Activated naive CD4-positive, alpha-beta T cell treated with anti-CD3 and anti-CD28 coated beads, Interleukin-2, amount 10 ng/mL, durations not matched to agents 7 days and 5 days (primary cell): ENCODE results near the gene MFAP2.
"Not testable (repeated sequence)": the region's sequence is repeated elsewhere in the genome, so short reads cannot be mapped to it uniquely, and the experiment has no call there.

Experiments
- CTCF ChIA-PET: fragments of 350-600 bp; sonication (Branson Sonifier 250); formaldehyde crosslinking; loops from one replicate; lab custom pipeline; 2021; ENCODE audit warnings: antibody characterized with exemption; lab: Charles Lee
- DNase-seq: peaks from one replicate; pipeline ENCODE4 v3.0.0-alpha.2; 2020
- H3K27ac Mint-ChIP-seq: one replicate; pipeline ENCODE4 v1.8.0; 2021; ENCODE audit warnings: mild to moderate bottlenecking, moderate library complexity, mixed read lengths
- H3K27me3 Mint-ChIP-seq: one replicate; pipeline ENCODE4 v1.8.0; 2021; ENCODE audit warnings: mild to moderate bottlenecking, mixed read lengths
- H3K36me3 Mint-ChIP-seq: one replicate; pipeline ENCODE4 v1.8.0; 2021; ENCODE audit warnings: mixed read lengths
- H3K4me1 Mint-ChIP-seq: one replicate; pipeline ENCODE4 v1.8.0; 2021; ENCODE audit warnings: mixed read lengths
- H3K4me3 Mint-ChIP-seq: one replicate; pipeline ENCODE4 v1.8.0; 2021; ENCODE audit warnings: mild to moderate bottlenecking, moderate library complexity, mixed read lengths
- H3K9me3 Mint-ChIP-seq: one replicate; pipeline ENCODE4 v1.8.0; 2021; ENCODE audit warnings: mixed read lengths

MFAP2 gene

DNA sequence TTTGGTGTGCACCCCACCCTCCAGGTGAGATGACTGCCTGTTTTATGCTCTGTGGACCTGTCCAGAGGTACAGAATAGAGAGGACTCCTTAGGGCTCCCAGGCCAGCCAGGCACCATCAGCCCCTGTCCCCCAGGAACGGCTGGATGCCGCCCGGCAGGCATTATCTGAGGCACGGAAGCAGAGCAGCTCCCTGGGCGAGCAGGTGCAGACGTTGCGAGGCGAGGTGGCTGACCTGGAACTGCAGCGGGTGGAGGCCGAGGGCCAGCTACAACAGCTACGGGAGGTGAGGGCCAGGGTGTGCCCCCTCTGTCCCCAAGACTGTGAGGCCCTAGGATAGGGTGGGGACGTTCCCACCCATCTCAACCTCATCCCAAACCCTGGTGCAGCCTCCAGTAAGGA, 10.8 kb downstream of the MFAP2 start:
- Mint-ChIP-seq H3K36me3 (no peaks in the 10 kb centered on the region), H3K4me1 (no peaks in the 10 kb centered on the region)
- CTCF ChIA-PET, result no interaction called here

GRCh38 chr1:16969057-16969611, 11.3 kb downstream of the MFAP2 start:
- CTCF ChIA-PET, result interaction anchor here (1.2 kb wide), 1 partner anchor 9 kb away, joined by 3 read pairs; no protein-coding TSS in a partner anchor
- Mint-ChIP-seq H3K27ac (no peak overlapping the region), H3K4me3 (no peak overlapping the region)

More for the DNA sequence above, 10.8 kb downstream of the MFAP2 start:
- H3K9me3 Mint-ChIP-seq, result no peaks in the 10 kb centered on the region
- H3K27ac Mint-ChIP-seq, result no peak overlapping the region
- H3K4me3 Mint-ChIP-seq, result no peak overlapping the region
- DNase-seq, result no peak
- H3K27me3 Mint-ChIP-seq, result no peaks in the 10 kb centered on the region

GRCh38 chr1:16968372-16968771, 12.0 kb downstream of the MFAP2 start:
- Mint-ChIP-seq H3K4me3 (no peak overlapping the region), H3K27me3 (no peaks in the 10 kb centered on the region), H3K36me3 (no peaks in the 10 kb centered on the region), H3K9me3 (no peaks in the 10 kb centered on the region), H3K27ac (no peak overlapping the region), H3K4me1 (no peaks in the 10 kb centered on the region)
- CTCF ChIA-PET, result interaction anchor here (1.2 kb wide), 1 partner anchor 8 kb away, joined by 3 read pairs; no protein-coding TSS in a partner anchor
- no peak for DNase-seq

More at GRCh38 chr1:16969057-16969611, 11.3 kb downstream of the MFAP2 start:
- Mint-ChIP-seq H3K9me3 (no peaks in the 10 kb centered on the region), H3K4me1 (no peaks in the 10 kb centered on the region), H3K27me3 (no peaks in the 10 kb centered on the region), H3K36me3 (no peaks in the 10 kb centered on the region)
- no peak for DNase-seq

DNA sequence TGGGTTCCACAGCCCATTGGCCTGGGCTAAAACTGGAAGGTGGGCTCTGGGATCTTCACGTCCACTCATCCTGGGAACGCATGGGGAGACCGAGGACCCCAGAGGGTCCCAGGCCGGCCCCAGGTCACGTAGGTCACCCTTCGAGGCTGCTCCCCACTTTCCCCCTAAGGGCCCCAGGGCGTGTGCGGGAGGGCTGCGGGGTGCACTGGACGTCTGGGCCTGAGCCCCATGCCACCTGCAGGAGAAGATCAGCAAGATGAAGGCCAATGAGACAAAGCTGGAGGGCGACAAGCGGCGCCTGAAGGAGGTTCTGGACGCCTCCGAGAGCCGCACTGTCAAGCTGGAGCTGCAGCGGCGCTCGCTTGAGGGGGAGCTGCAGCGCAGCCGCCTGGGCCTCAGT, 12.5 kb downstream of the MFAP2 start:
- Mint-ChIP-seq H3K4me3 (no peak overlapping the region), H3K27me3 (no peaks in the 10 kb centered on the region), H3K27ac (no peak overlapping the region), H3K36me3 (no peaks in the 10 kb centered on the region), H3K9me3 (no peaks in the 10 kb centered on the region), H3K4me1 (no peaks in the 10 kb centered on the region)
- CTCF ChIA-PET, result interaction anchor here (1.2 kb wide), 1 partner anchor 8 kb away, joined by 3 read pairs; no protein-coding TSS in a partner anchor
- DNase-seq, result no peak

DNA sequence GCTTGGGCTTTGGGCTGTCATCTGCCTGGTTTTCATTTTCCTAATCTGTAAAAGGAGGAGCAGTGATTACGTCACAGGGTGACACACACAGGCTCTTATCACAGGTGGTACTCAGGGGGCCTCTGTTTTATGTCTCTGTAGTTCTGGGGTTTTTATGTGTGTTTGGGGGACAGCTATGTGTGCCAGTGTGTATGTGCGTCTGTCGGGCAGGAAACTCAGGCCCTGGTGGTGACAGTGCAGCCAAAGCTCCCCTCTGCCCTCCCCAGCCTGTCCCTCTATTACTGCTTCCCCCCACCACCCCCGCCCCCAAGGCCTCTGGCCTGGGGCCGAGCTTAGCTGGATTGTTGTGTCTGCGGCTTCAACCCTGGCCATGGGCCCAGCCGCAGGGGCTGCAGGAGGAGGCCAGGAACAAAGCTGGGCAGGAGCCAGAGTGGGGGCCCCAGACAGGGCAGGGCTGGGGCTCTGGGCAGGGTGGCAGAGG, 13.3 kb downstream of the MFAP2 start:
- DNase-seq, result no peak
- CTCF ChIA-PET, result no interaction called here
- no peak overlapping the region for H3K27ac Mint-ChIP-seq
- no peaks in the 10 kb centered on the region for H3K27me3 Mint-ChIP-seq
- no peak overlapping the region for H3K4me3 Mint-ChIP-seq
- no peaks in the 10 kb centered on the region for H3K36me3 Mint-ChIP-seq
- no peaks in the 10 kb centered on the region for H3K9me3 Mint-ChIP-seq
- H3K4me1 Mint-ChIP-seq, result no peaks in the 10 kb centered on the region

DNA sequence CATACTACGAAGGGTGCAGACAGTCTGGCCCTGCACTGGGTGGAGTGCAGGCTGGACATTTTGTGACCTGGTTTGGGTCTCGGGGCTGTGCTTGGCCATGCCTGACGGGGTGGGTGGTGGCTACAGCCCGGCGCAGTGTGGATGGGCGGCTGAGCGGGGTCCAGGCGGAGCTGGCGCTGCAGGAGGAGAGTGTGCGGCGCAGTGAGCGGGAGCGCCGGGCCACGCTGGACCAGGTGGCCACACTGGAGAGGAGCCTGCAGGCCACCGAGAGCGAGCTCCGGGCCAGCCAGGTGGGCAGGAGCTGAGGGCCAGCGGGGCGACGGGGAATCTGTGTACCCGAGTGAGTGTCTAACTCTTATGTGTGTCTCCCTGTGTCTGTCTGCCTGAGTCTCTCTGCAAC, 14.1 kb downstream of the MFAP2 start:
- H3K4me1 Mint-ChIP-seq, result peaks cover 6% of the 10 kb centered on the region
- no peaks in the 10 kb centered on the region for H3K9me3 Mint-ChIP-seq
- no peak for DNase-seq
- CTCF ChIA-PET, result interaction anchor here (1.4 kb wide), 1 partner anchor 15 kb away, joined by 3 read pairs; no protein-coding TSS in a partner anchor
- H3K36me3 Mint-ChIP-seq, result no peaks in the 10 kb centered on the region
- no peak overlapping the region for H3K4me3 Mint-ChIP-seq
- H3K27me3 Mint-ChIP-seq, result no peaks in the 10 kb centered on the region
- no peak overlapping the region for H3K27ac Mint-ChIP-seq

GRCh38 chr1:16965486-16966067, 14.8 kb downstream of the MFAP2 start:
- DNase-seq, result no peak

DNA sequence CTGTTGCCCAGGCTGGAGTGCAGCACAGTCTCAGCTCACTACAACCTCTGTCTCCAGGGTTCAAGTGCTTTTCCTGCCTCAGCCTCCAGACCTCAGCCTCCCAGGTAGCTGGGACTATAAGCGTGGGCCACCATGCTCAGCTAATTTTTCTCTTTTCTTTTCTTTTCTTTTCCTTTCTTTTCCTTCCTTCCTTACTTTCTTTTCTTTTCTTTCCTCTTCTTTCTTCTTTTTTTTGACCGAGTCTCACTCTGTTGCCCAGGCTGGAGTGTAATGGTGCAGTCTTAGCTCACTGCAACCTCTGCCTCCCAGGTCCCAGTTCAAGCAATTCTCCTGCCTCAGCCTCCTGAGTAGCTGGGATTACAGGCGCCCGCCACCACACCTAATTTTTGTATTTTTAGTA, 16.3 kb downstream of the MFAP2 start:
- CTCF ChIA-PET, result interaction anchor here (0.7 to 1.1 kb wide), 3 partner anchors 12 to 111 kb away, joined by 3 read pairs; no protein-coding TSS in a partner anchor
- H3K4me1 Mint-ChIP-seq, result peaks cover 14% of the 10 kb centered on the region
- not testable (repeated sequence) for H3K27me3 Mint-ChIP-seq, DNase-seq, H3K4me3 Mint-ChIP-seq, H3K9me3 Mint-ChIP-seq, H3K36me3 Mint-ChIP-seq, H3K27ac Mint-ChIP-seq

More at GRCh38 chr1:16965486-16966067, 14.8 kb downstream of the MFAP2 start:
- H3K27me3 Mint-ChIP-seq, result no peaks in the 10 kb centered on the region
- H3K9me3 Mint-ChIP-seq, result no peaks in the 10 kb centered on the region
- no peak overlapping the region for H3K27ac Mint-ChIP-seq
- no peaks in the 10 kb centered on the region for H3K36me3 Mint-ChIP-seq
- CTCF ChIA-PET, result interaction anchor here (0.7 to 1.4 kb wide), 2 partner anchors 15 to 27 kb away, joined by 3 read pairs; no protein-coding TSS in a partner anchor
- H3K4me3 Mint-ChIP-seq, result no peak overlapping the region
- H3K4me1 Mint-ChIP-seq, result peaks cover 9% of the 10 kb centered on the region

GRCh38 chr1:16961297-16962133, 18.9 kb downstream of the MFAP2 start:
- DNase-seq, result no peak
- Mint-ChIP-seq H3K4me1 (peaks cover 14% of the 10 kb centered on the region), H3K27ac (peak overlapping the region; percentile 64), H3K27me3 (no peaks in the 10 kb centered on the region), H3K36me3 (no peaks in the 10 kb centered on the region), H3K4me3 (peak overlapping the region; percentile 60), H3K9me3 (no peaks in the 10 kb centered on the region)
- CTCF ChIA-PET, result interaction anchor here (0.6 to 3.1 kb wide), 17 partner anchors 9 to 340 kb away, joined by 3 to 32 read pairs (median 6); partner anchors contain the start of gene CROCC

GRCh38 chr1:16960560-16961296, 19.7 kb downstream of the MFAP2 start:
- CTCF ChIA-PET, result interaction anchor here (0.6 to 3.1 kb wide), 21 partner anchors 8 to 340 kb away, joined by 3 to 32 read pairs (median 6); partner anchors contain the start of gene CROCC
- Mint-ChIP-seq H3K36me3 (no peaks in the 10 kb centered on the region), H3K27me3 (no peaks in the 10 kb centered on the region), H3K9me3 (no peaks in the 10 kb centered on the region), H3K27ac (peak overlapping the region; percentile 64), H3K4me3 (peak overlapping the region; percentile 60), H3K4me1 (peaks cover 14% of the 10 kb centered on the region)
- DNase-seq, result peak; percentile 90

- H3K4me3 Mint-ChIP-seq, result no peak overlapping the region
- H3K4me1 Mint-ChIP-seq, result peaks cover 14% of the 10 kb centered on the region
- no peaks in the 10 kb centered on the region for H3K36me3 Mint-ChIP-seq
- DNase-seq, result no peak
- CTCF ChIA-PET, result no interaction called here
- no peaks in the 10 kb centered on the region for H3K9me3 Mint-ChIP-seq
- H3K27ac Mint-ChIP-seq, result no peak overlapping the region
- no peaks in the 10 kb centered on the region for H3K27me3 Mint-ChIP-seq
These were observed 21.9 kb downstream of the MFAP2 start for GRCh38 chr1:16958475-16958874.

GRCh38 chr1:16957731-16958130, 22.7 kb downstream of the MFAP2 start:
- H3K4me1 Mint-ChIP-seq, result peaks cover 14% of the 10 kb centered on the region
- H3K27me3 Mint-ChIP-seq, result no peaks in the 10 kb centered on the region
- CTCF ChIA-PET, result no interaction called here
- H3K27ac Mint-ChIP-seq, result no peak overlapping the region
- no peak overlapping the region for H3K4me3 Mint-ChIP-seq
- H3K36me3 Mint-ChIP-seq, result no peaks in the 10 kb centered on the region
- DNase-seq, result no peak
- no peaks in the 10 kb centered on the region for H3K9me3 Mint-ChIP-seq

GRCh38 chr1:16956775-16957174, 23.6 kb downstream of the MFAP2 start:
- H3K9me3 Mint-ChIP-seq, result no peaks in the 10 kb centered on the region

More at GRCh38 chr1:16956775-16957174, 23.6 kb downstream of the MFAP2 start:
- no peak overlapping the region for H3K4me3 Mint-ChIP-seq
- no peaks in the 10 kb centered on the region for H3K36me3 Mint-ChIP-seq
- DNase-seq, result no peak
- no peaks in the 10 kb centered on the region for H3K27me3 Mint-ChIP-seq
- peaks cover 13% of the 10 kb centered on the region for H3K4me1 Mint-ChIP-seq
- CTCF ChIA-PET, result interaction anchor here (1.4 kb wide), 1 partner anchor 54 kb away, joined by 3 read pairs; no protein-coding TSS in a partner anchor
- no peak overlapping the region for H3K27ac Mint-ChIP-seq
